Activated CD8-positive, alpha-beta T cell treated with anti-CD3 and anti-CD28 coated beads for 36 hours (primary cell): Measurements from ENCODE around the gene BCL2L11. TPM values are rescaled to one million over a fixed set of nuclear protein-coding genes. Genes with fewer than 3 reads are reported as not detected.

Source experiments
- ATAC-seq: fragments of 200-7000 bp; cut with Tn5 transposase; one replicate; pipeline ENCODE4 v1.10.0; 2021; ENCODE audit warnings: mild to moderate bottlenecking, moderate library complexity
- CTCF ChIA-PET: fragments of 350-600 bp; sonication (Branson Sonifier 250); formaldehyde crosslinking; loops from one replicate; lab custom pipeline; 2021; ENCODE audit warnings: antibody characterized with exemption; lab: Charles Lee
- POLR2A ChIA-PET: fragments of 350-600 bp; sonication (Branson Sonifier 250); formaldehyde crosslinking; loops from one replicate; lab custom pipeline; 2021; ENCODE audit warnings: antibody characterized with exemption; lab: Charles Lee
- DNase-seq: peaks from one replicate; pipeline ENCODE4 v3.0.0-alpha.2; 2020
- H3K27ac Mint-ChIP-seq: one replicate; pipeline ENCODE4 v1.8.0; 2021; ENCODE audit warnings: mild to moderate bottlenecking, mixed read lengths
- H3K27me3 Mint-ChIP-seq: one replicate; pipeline ENCODE4 v1.8.0; 2021; ENCODE audit warnings: mixed read lengths
- H3K36me3 Mint-ChIP-seq: one replicate; pipeline ENCODE4 v1.8.0; 2021; ENCODE audit warnings: low read depth, mixed read lengths
- H3K4me1 Mint-ChIP-seq: one replicate; pipeline ENCODE4 v1.8.0; 2021; ENCODE audit warnings: low read depth, mixed read lengths
- H3K4me3 Mint-ChIP-seq: one replicate; pipeline ENCODE4 v1.8.0; 2021; ENCODE audit warnings: mild to moderate bottlenecking, moderate library complexity, mixed read lengths
- H3K9me3 Mint-ChIP-seq: one replicate; pipeline ENCODE4 v1.8.0; 2021; ENCODE audit warnings: mixed read lengths
- intact Hi-C: fragments of 100-400 bp; cut with micrococcal nuclease; formaldehyde crosslinking; loops from one replicate; pipeline ENCODE4 v1.10.0; 2022
- total RNA-seq, 2 experiments: library from RNA; stranded (reverse); gene quantifications; one replicate each; pipeline ENCODE4 v1.2.3, GENCODE V29; 2021
- TF ChIP-seq, protein P1 (sequence below): fragments of 200-600 bp; IDR thresholded peaks from one replicate; pipeline ENCODE4 v1.8.0; 2022; ENCODE audit warnings: antibody characterized with exemption, mild to moderate bottlenecking

Gene BCL2L11
- total RNA-seq, 2 experiments from 2014 or later = 19.8 to 22.6 TPM

GRCh38 chr2:111196435-111196834 is 75.7 kb downstream of the BCL2L11 start:
- TF ChIP-seq, protein P1, sequence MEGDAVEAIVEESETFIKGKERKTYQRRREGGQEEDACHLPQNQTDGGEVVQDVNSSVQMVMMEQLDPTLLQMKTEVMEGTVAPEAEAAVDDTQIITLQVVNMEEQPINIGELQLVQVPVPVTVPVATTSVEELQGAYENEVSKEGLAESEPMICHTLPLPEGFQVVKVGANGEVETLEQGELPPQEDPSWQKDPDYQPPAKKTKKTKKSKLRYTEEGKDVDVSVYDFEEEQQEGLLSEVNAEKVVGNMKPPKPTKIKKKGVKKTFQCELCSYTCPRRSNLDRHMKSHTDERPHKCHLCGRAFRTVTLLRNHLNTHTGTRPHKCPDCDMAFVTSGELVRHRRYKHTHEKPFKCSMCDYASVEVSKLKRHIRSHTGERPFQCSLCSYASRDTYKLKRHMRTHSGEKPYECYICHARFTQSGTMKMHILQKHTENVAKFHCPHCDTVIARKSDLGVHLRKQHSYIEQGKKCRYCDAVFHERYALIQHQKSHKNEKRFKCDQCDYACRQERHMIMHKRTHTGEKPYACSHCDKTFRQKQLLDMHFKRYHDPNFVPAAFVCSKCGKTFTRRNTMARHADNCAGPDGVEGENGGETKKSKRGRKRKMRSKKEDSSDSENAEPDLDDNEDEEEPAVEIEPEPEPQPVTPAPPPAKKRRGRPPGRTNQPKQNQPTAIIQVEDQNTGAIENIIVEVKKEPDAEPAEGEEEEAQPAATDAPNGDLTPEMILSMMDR = no peak
- POLR2A ChIA-PET = interaction anchor here (0.8 kb wide), 1 partner anchor 43 kb away, joined by 3 read pairs; no protein-coding TSS in a partner anchor
- CTCF ChIA-PET = no interaction called here
- no peak for ATAC-seq
- Mint-ChIP-seq H3K4me3 (no peak overlapping the region), H3K4me1 (peaks cover 8% of the 10 kb centered on the region), H3K27ac (no peak overlapping the region), H3K9me3 (no peaks in the 10 kb centered on the region), H3K27me3 (peaks cover 4% of the 10 kb centered on the region), H3K36me3 (no peaks in the 10 kb centered on the region)
- no peak for DNase-seq
- intact Hi-C loops = no loop called here

- TF ChIP-seq, protein P1 = no peak
- CTCF ChIA-PET = no interaction called here
- POLR2A ChIA-PET = no interaction called here
- DNase-seq (no peak), ATAC-seq (no peak)
- intact Hi-C loops = no loop called here
- H3K9me3 Mint-ChIP-seq = no peaks in the 10 kb centered on the region
- peaks cover 5% of the 10 kb centered on the region for H3K27me3 Mint-ChIP-seq
- H3K4me3 Mint-ChIP-seq = no peak overlapping the region
- peaks cover 5% of the 10 kb centered on the region for H3K4me1 Mint-ChIP-seq
- H3K27ac Mint-ChIP-seq = no peak overlapping the region
- H3K36me3 Mint-ChIP-seq = no peaks in the 10 kb centered on the region
Measured at GRCh38 chr2:111198701-111199100, 78.0 kb downstream of the BCL2L11 start.

- no peak overlapping the region for H3K27ac Mint-ChIP-seq
- H3K9me3 Mint-ChIP-seq = no peaks in the 10 kb centered on the region
- H3K36me3 Mint-ChIP-seq = no peaks in the 10 kb centered on the region
- ATAC-seq = no peak
- DNase-seq = no peak
- TF ChIP-seq, protein P1 = no peak
- no peak overlapping the region for H3K4me3 Mint-ChIP-seq
- H3K27me3 Mint-ChIP-seq = peaks cover 8% of the 10 kb centered on the region
- H3K4me1 Mint-ChIP-seq = peaks cover 5% of the 10 kb centered on the region
- CTCF ChIA-PET = no interaction called here
- POLR2A ChIA-PET = no interaction called here
- intact Hi-C loops = no loop called here
Measured at GRCh38 chr2:111199840-111200239, 79.1 kb downstream of the BCL2L11 start.

GRCh38 chr2:111200333-111200881 is 79.7 kb downstream of the BCL2L11 start:
- Mint-ChIP-seq H3K4me1 (peaks cover 5% of the 10 kb centered on the region), H3K27ac (no peak overlapping the region), H3K27me3 (peaks cover 8% of the 10 kb centered on the region), H3K36me3 (no peaks in the 10 kb centered on the region), H3K9me3 (no peaks in the 10 kb centered on the region), H3K4me3 (no peak overlapping the region)
- POLR2A ChIA-PET = no interaction called here
- DNase-seq (no peak), ATAC-seq (no peak)
- intact Hi-C loops = no loop called here
- CTCF ChIA-PET = no interaction called here
- TF ChIP-seq, protein P1 = no peak

DNA sequence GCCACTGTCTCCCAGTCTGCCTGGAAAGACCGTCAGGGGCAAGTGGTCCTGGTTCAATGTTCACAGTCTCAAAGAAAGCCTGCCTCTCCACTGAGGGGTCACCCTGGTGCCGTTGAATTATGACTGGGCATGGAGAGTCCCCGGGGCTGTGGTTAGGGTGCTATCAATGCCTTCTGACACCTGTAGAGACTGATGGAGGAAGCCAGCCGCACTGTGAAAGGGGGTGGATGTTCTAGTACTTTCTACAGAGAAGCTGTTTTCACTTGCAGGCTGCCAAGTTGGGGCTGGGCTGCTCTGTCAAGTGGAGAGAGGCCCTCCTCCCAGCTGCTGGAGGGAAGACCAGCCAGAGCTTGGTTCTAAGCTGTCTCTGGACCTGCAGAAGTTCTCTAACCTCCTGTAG is 80.5 kb downstream of the BCL2L11 start:
- H3K4me3 Mint-ChIP-seq = no peak overlapping the region

More for the DNA sequence above, 80.5 kb downstream of the BCL2L11 start:
- H3K9me3 Mint-ChIP-seq = no peaks in the 10 kb centered on the region
- H3K4me1 Mint-ChIP-seq = peaks cover 4% of the 10 kb centered on the region
- no peaks in the 10 kb centered on the region for H3K36me3 Mint-ChIP-seq
- ChIA-PET POLR2A (no interaction called here), CTCF (no interaction called here)
- no peak overlapping the region for H3K27ac Mint-ChIP-seq
- ATAC-seq = peak; percentile 53
- H3K27me3 Mint-ChIP-seq = peaks cover 8% of the 10 kb centered on the region
- TF ChIP-seq, protein P1 = no peak
- intact Hi-C loops = no loop called here
- peak; percentile 29 for DNase-seq
